Esophagus muscularis mucosa (tissue), 4 donors: ENCODE results near the gene LMAN2L. TPM values are rescaled to one million over a fixed set of nuclear protein-coding genes. Genes with fewer than 3 reads are reported as not detected.
A peak's percentile ranks its signal among the peaks of the same experiment; 100 is the strongest.

Source experiments
- DNase-seq: peaks from one replicate; pipeline ENCODE4 v3.0.0-alpha.2; 2017; ENCODE audit errors: extremely low spot score
- H3K27ac ChIP-seq, 4 donors: fragments of 200-600 bp; sonication (generic); replicated peaks in 1 of 4; 1 replicate in 3 of 4; 2 replicates in 1 of 4; pipeline ENCODE4 v1.5.1; 2016 to 2019; ENCODE audit warnings: mild to moderate bottlenecking in 1 of 4
- H3K27me3 ChIP-seq, 4 donors: fragments of 200-600 bp; sonication (generic); one replicate each; pipeline versions ENCODE4 v1.5.1 to v1.6.0; 2016 to 2019
- H3K36me3 ChIP-seq, 4 donors: fragments of 200-600 bp; sonication (generic); one replicate each; pipeline ENCODE4 v1.5.1; 2016 to 2019
- H3K4me1 ChIP-seq, 4 donors: fragments of 200-600 bp; sonication (generic); one replicate each; pipeline ENCODE4 v1.5.1; 2016 to 2019
- H3K4me3 ChIP-seq, 4 donors: fragments of 200-600 bp; sonication (generic); 1 replicate in 2 of 4; 2 replicates in 2 of 4; pipeline ENCODE4 v1.5.1; 2016 to 2019; ENCODE audit warnings: mild to moderate bottlenecking in 4 of 4, moderate library complexity in 1 of 4
- H3K9me3 ChIP-seq, 4 donors: fragments of 200-600 bp; sonication (generic); 1 replicate in 3 of 4; 2 replicates in 1 of 4; pipeline ENCODE4 v1.5.1; 2016 to 2019
- EP300 ChIP-seq: sonication (generic); formaldehyde crosslinking; IDR thresholded peaks from one replicate; pipeline ENCODE4 v1.6.1; 2017; ENCODE audit warnings: antibody characterized with exemption
- POLR2A ChIP-seq: fragments of 450-650 bp; IDR thresholded peaks from one replicate; pipeline ENCODE4 v1.6.1; 2017; ENCODE audit warnings: antibody characterized with exemption, moderate library complexity, mild to moderate bottlenecking, low read depth
- POLR2AphosphoS5 ChIP-seq, 2 donors: sonication (generic); formaldehyde crosslinking; IDR thresholded peaks; one replicate each; pipeline ENCODE4 v1.6.1; 2017; ENCODE audit warnings: antibody characterized with exemption in 2 of 2
- WGBS: methylation state at CpG from one replicate; pipeline ENCODE4 v1.1.5; 2018; 5-methylcytosine and 5-hydroxymethylcytosine counted together
- intact Hi-C: fragments of 100-400 bp; cut with DNase I; formaldehyde crosslinking; loops from one replicate; pipeline ENCODE4 v1.15.1; 2023
- total RNA-seq, 4 donors: library from RNA; depleted of rRNA; stranded (reverse); fragments of >200 nt; gene quantifications; one replicate each; pipeline versions ENCODE4 v1.1.0 to v1.2.1, GENCODE V29; 2016
- TF ChIP-seq, protein P1 (sequence below), 3 experiments: fragments of 200-600 bp in 2 of 3; fragments of 450-650 bp in 1 of 3; sonication (generic) in 2 of 3; IDR thresholded peaks; one replicate each; pipeline ENCODE4 v1.5.1; 2017 to 2019; ENCODE audit warnings: antibody characterized with exemption in 3 of 3, mild to moderate bottlenecking in 2 of 3, moderate library complexity in 1 of 3

The LMAN2L gene
- total RNA-seq, 4 donors from 2014 or later, result 13.7 to 22.1 (median 21.2) TPM

DNA sequence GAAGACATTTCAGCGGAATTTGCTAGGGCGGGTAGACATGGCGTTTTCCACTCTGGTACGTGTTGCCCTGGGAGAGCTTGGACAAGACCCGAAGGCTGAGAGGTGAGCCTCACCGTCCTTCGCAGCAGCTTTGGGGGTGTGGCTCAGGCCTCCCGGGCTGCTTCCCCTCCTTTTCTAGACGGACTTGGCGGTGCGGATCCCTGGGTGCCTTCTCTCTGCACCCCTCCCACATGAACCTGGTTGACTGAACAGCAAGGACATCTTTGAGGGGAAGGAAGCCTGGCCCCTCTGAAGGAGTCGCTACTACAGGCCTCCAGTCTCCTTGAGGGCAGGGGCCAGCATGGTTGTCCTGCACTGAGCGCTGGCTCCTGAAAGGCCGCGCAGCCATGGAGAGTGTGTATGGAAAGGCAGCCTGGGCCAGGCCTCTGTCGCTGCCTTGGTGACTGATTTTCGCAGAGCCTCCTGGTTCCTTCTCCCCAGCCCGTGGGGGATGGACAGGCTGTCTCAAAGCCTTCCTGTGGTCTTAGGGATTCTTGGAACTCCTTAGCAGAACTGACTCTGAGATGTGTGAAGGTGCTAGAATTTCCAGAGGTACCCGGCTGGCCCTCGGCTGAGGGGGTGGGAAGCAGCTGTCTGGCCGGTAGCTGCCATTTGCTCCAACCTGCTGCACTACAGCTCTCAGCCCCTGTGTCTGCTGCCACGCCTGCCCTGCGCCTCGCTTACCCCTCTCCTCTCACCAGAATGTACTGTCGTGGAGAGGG, 30.8 kb upstream of the LMAN2L start:
- DNase-seq, result no peak
- Histone ChIP-seq H3K27me3 (no peaks in the 10 kb centered on the region), H3K4me3 (no peak overlapping the region), H3K9me3 (no peaks in the 10 kb centered on the region), H3K27ac (peak overlapping the region in 1 of 4 donors; percentile 30), H3K4me1 (peaks cover 9 to 36% (median 26%) of the 10 kb centered on the region in 4 donors), H3K36me3 (peaks cover 0 to 5% (median 0%) of the 10 kb centered on the region in 4 donors)
- 93% methylated on average over 22 of the region's 25 CpGs for WGBS
- intact Hi-C loops, result no loop called here
- TF ChIP-seq EP300 (no peak), POLR2AphosphoS5 (IDR thresholded peaks at IDR 0.05) (no peak), POLR2A (no peak)
- TF ChIP-seq, protein P1, sequence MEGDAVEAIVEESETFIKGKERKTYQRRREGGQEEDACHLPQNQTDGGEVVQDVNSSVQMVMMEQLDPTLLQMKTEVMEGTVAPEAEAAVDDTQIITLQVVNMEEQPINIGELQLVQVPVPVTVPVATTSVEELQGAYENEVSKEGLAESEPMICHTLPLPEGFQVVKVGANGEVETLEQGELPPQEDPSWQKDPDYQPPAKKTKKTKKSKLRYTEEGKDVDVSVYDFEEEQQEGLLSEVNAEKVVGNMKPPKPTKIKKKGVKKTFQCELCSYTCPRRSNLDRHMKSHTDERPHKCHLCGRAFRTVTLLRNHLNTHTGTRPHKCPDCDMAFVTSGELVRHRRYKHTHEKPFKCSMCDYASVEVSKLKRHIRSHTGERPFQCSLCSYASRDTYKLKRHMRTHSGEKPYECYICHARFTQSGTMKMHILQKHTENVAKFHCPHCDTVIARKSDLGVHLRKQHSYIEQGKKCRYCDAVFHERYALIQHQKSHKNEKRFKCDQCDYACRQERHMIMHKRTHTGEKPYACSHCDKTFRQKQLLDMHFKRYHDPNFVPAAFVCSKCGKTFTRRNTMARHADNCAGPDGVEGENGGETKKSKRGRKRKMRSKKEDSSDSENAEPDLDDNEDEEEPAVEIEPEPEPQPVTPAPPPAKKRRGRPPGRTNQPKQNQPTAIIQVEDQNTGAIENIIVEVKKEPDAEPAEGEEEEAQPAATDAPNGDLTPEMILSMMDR (IDR thresholded peaks at IDR 0.05), result no peak

- H3K4me1 ChIP-seq, result peaks cover 9 to 36% (median 29%) of the 10 kb centered on the region in 4 donors
- H3K4me3 ChIP-seq, result no peak overlapping the region
- intact Hi-C loops, result no loop called here
- H3K9me3 ChIP-seq, result no peaks in the 10 kb centered on the region
- TF ChIP-seq POLR2A, result no peak
- peak in 1 of 2 donors; percentile 11 for TF ChIP-seq POLR2AphosphoS5 (IDR thresholded peaks at IDR 0.05)
- H3K36me3 ChIP-seq, result peaks cover 0 to 5% (median 0%) of the 10 kb centered on the region in 4 donors
- H3K27ac ChIP-seq, result peak overlapping the region in 2 of 4 donors; percentile 22 to 51
- DNase-seq, result no peak
- WGBS, result 59% methylated on average over 4 of the region's 7 CpGs
- H3K27me3 ChIP-seq, result no peaks in the 10 kb centered on the region
Observed at GRCh38 chr2:96769814-96770213, 29.9 kb upstream of the LMAN2L start.

DNA sequence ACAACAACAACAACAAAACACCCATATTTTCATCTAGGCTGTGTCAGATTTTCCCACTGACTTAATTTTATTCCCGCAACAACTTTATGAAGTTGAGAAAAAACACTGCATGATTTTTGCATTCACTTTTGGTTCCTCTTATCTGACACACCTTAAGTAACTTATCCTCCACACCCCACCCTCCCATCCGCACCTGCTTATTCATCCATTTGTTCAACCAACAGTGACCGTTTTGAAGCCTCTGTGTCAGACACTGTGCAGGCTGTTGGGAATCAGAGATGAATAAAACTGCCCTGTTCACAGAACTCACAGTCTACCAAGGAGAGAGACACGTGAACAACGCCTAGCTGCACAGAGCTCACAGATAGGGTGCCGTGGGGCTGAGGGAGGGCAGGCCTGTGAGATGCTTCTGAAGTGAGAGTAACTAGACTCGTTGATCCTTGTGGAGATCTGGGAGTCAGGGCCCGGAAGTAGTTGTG, 28.3 kb upstream of the LMAN2L start:
- WGBS, result 87% methylated on average over 8 of the region's 8 CpGs
- intact Hi-C loops, result no loop called here
- no peak for DNase-seq
- TF ChIP-seq POLR2AphosphoS5 (IDR thresholded peaks at IDR 0.05) (no peak), EP300 (no peak), POLR2A (no peak)
- TF ChIP-seq, protein P1 (IDR thresholded peaks at IDR 0.05), result no peak
- peaks cover 0 to 5% (median 0%) of the 10 kb centered on the region in 4 donors for H3K36me3 ChIP-seq
- no peak overlapping the region for H3K4me3 ChIP-seq
- no peaks in the 10 kb centered on the region for H3K27me3 ChIP-seq
- H3K9me3 ChIP-seq, result no peaks in the 10 kb centered on the region
- peaks cover 20 to 48% (median 37%) of the 10 kb centered on the region in 4 donors for H3K4me1 ChIP-seq
- no peak overlapping the region for H3K27ac ChIP-seq

- intact Hi-C loops, result no loop called here
- no peak for DNase-seq
- no peaks in the 10 kb centered on the region for H3K9me3 ChIP-seq
- TF ChIP-seq POLR2A, result no peak
- TF ChIP-seq, protein P1 (IDR thresholded peaks at IDR 0.05), result no peak
- TF ChIP-seq EP300, result no peak
- TF ChIP-seq POLR2AphosphoS5 (IDR thresholded peaks at IDR 0.05), result no peak
- no peak overlapping the region for H3K4me3 ChIP-seq
- 96% methylated on average over 9 of the region's 9 CpGs for WGBS
- H3K27me3 ChIP-seq, result no peaks in the 10 kb centered on the region
- H3K27ac ChIP-seq, result no peak overlapping the region
- peaks cover 0 to 5% (median 0%) of the 10 kb centered on the region in 4 donors for H3K36me3 ChIP-seq
- peaks cover 25 to 52% (median 44%) of the 10 kb centered on the region in 4 donors for H3K4me1 ChIP-seq
Observed at GRCh38 chr2:96767135-96767871, 27.4 kb upstream of the LMAN2L start.

GRCh38 chr2:96764253-96764637, 24.4 kb upstream of the LMAN2L start:
- TF ChIP-seq EP300, result no peak
- no peak for TF ChIP-seq POLR2A
- TF ChIP-seq, protein P1 (IDR thresholded peaks at IDR 0.05), result no peak
- TF ChIP-seq POLR2AphosphoS5 (IDR thresholded peaks at IDR 0.05), result no peak
- Histone ChIP-seq H3K9me3 (no peaks in the 10 kb centered on the region), H3K27ac (peak overlapping the region; percentile 42 to 88 (median 57)), H3K36me3 (peaks cover 0 to 5% (median 0%) of the 10 kb centered on the region in 4 donors), H3K4me1 (peaks cover 35 to 58% (median 53%) of the 10 kb centered on the region in 4 donors), H3K27me3 (no peaks in the 10 kb centered on the region), H3K4me3 (peak overlapping the region; percentile 72 to 74 (median 73))
- WGBS, result 32% methylated on average over 7 of the region's 8 CpGs
- intact Hi-C loops, result loop anchor here (5.0 kb wide), 2 partner anchors 53 to 127 kb away; partner anchors contain the start of genes CNNM3 and KANSL3
- no peak for DNase-seq
